GM12892 (cell line): ENCODE measurements around the gene SCAMP4.

Source experiments
- DNase-seq: peaks from one replicate; pipeline ENCODE4 v3.0.0; 2011; ENCODE audit not compliant: insufficient read length
- FAIRE-seq: peaks from 2 replicates; lab custom pipeline; 2011; peaks lifted over from hg19 to GRCh38; lab: Jason Lieb, UNC
- POLR2A ChIP-seq: IDR thresholded peaks from 2 replicates; pipeline ENCODE4 v1.6.1; 2011; ENCODE audit warnings: low read depth, low read length, control low read depth
- POLR2AphosphoS5 ChIP-seq: IDR thresholded peaks from 2 replicates; pipeline ENCODE4 v1.6.1; 2011; ENCODE audit warnings: low read depth, low read length, control low read depth
- TAF1 ChIP-seq: IDR thresholded peaks from 2 replicates; pipeline ENCODE4 v1.6.1; 2011; ENCODE audit warnings: low read depth, mild to moderate bottlenecking, control low read depth, low read length, borderline replicate concordance

SCAMP4 gene

GRCh38 chr19:1952635-1953034, 47.4 kb downstream of the SCAMP4 start:
- TF ChIP-seq POLR2AphosphoS5 (no peak), TAF1 (no peak), POLR2A (no peak)
- DNase-seq (no peak), FAIRE-seq (no peak)

- no peak for TF ChIP-seq TAF1
- TF ChIP-seq POLR2A, result no peak
- TF ChIP-seq POLR2AphosphoS5, result no peak
- DNase-seq, result no peak
- FAIRE-seq, result no peak
Measured at GRCh38 chr19:1953037-1953436, 47.8 kb downstream of the SCAMP4 start.

GRCh38 chr19:1953441-1954094, 48.4 kb downstream of the SCAMP4 start:
- FAIRE-seq (no peak), DNase-seq (no peak)
- TF ChIP-seq POLR2A (no peak), POLR2AphosphoS5 (no peak)

GRCh38 chr19:1954532-1954933, 49.3 kb downstream of the SCAMP4 start:
- no peak for FAIRE-seq

GRCh38 chr19:1955171-1956121, 50.2 kb downstream of the SCAMP4 start:
- no peak for TF ChIP-seq POLR2AphosphoS5
- TF ChIP-seq TAF1, result no peak
- TF ChIP-seq POLR2A, result no peak
- FAIRE-seq, result no peak
- DNase-seq, result no peak

More at GRCh38 chr19:1954532-1954933, 49.3 kb downstream of the SCAMP4 start:
- TF ChIP-seq POLR2A (no peak), POLR2AphosphoS5 (no peak), TAF1 (no peak)
- no peak for DNase-seq

- TF ChIP-seq TAF1, result no peak
- no peak for TF ChIP-seq POLR2A
- no peak for TF ChIP-seq POLR2AphosphoS5
- DNase-seq (no peak), FAIRE-seq (no peak)
Measured at GRCh38 chr19:1956122-1956494, 50.9 kb downstream of the SCAMP4 start.

- TF ChIP-seq TAF1 (no peak), POLR2A (no peak), POLR2AphosphoS5 (no peak)
- FAIRE-seq (no peak), DNase-seq (no peak)
Measured at GRCh38 chr19:1956868-1957492, 51.8 kb downstream of the SCAMP4 start.

- TF ChIP-seq TAF1, result no peak
- no peak for TF ChIP-seq POLR2AphosphoS5
- no peak for TF ChIP-seq POLR2A
- FAIRE-seq (no peak), DNase-seq (no peak)
Measured at GRCh38 chr19:1957562-1958248, 52.5 kb downstream of the SCAMP4 start.

GRCh38 chr19:1959928-1960589, 54.9 kb downstream of the SCAMP4 start:
- TF ChIP-seq POLR2AphosphoS5, result no peak
- DNase-seq, result no peak
- FAIRE-seq, result no peak

GRCh38 chr19:1961000-1961883, 56.0 kb downstream of the SCAMP4 start:
- TF ChIP-seq TAF1 (no peak), POLR2AphosphoS5 (no peak), POLR2A (no peak)
- FAIRE-seq, result no peak
- DNase-seq, result no peak
